ENCODE measurements around the gene STUM. TPM values are rescaled to one million over a fixed set of nuclear protein-coding genes. Genes with fewer than 3 reads are reported as not detected.

Gene STUM
- total RNA-seq, 2 experiments from 2014 or later, result not detected

- ChIA-PET POLR2A (no interaction called here), CTCF (interaction anchor here (0.6 kb wide), 1 partner anchor 13 kb away, joined by 3 read pairs; no protein-coding TSS in a partner anchor)
- Histone ChIP-seq H3K27me3 (ENCODE audit: control insufficient read depth in 1 of 2, insufficient read depth in 2 of 2, low read length in 2 of 2) (peaks cover 0 to 6% of the 10 kb centered on the region in 2 experiments), H3K9me3 (ENCODE audit: control insufficient read depth in 1 of 2, insufficient read depth in 1 of 2, low read length in 2 of 2) (peaks cover 0 to 4% of the 10 kb centered on the region in 2 experiments), H3K4me1 (ENCODE audit: insufficient read depth, low read length) (no peaks in the 10 kb centered on the region), H3K27ac (ENCODE audit: low read depth in 1 of 2, low read length in 2 of 2) (no peak overlapping the region), H3K36me3 (ENCODE audit: insufficient read depth, low read length) (no peaks in the 10 kb centered on the region), H3K4me3 (ENCODE audit: low read length) (no peak overlapping the region)
- DNase-seq (no peak), ATAC-seq (ENCODE audit: poor library complexity) (no peak)
- Mint-ChIP-seq H3K4me1 (ENCODE audit: low read depth) (no peaks in the 10 kb centered on the region), H3K36me3 (ENCODE audit: low read depth) (no peaks in the 10 kb centered on the region), H3K9me3 (no peaks in the 10 kb centered on the region), H3K4me3 (no peak overlapping the region), H3K27ac (no peak overlapping the region), H3K27me3 (no peaks in the 10 kb centered on the region)
- intact Hi-C loops (cut with DNase I, micrococcal nuclease), result no loop called here
- TF ChIP-seq, protein P1, sequence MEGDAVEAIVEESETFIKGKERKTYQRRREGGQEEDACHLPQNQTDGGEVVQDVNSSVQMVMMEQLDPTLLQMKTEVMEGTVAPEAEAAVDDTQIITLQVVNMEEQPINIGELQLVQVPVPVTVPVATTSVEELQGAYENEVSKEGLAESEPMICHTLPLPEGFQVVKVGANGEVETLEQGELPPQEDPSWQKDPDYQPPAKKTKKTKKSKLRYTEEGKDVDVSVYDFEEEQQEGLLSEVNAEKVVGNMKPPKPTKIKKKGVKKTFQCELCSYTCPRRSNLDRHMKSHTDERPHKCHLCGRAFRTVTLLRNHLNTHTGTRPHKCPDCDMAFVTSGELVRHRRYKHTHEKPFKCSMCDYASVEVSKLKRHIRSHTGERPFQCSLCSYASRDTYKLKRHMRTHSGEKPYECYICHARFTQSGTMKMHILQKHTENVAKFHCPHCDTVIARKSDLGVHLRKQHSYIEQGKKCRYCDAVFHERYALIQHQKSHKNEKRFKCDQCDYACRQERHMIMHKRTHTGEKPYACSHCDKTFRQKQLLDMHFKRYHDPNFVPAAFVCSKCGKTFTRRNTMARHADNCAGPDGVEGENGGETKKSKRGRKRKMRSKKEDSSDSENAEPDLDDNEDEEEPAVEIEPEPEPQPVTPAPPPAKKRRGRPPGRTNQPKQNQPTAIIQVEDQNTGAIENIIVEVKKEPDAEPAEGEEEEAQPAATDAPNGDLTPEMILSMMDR (IDR thresholded peaks at IDR 0.05), result no peak
Measured at GRCh38 chr1:226599636-226600238, 51.2 kb downstream of the STUM start.

DNA sequence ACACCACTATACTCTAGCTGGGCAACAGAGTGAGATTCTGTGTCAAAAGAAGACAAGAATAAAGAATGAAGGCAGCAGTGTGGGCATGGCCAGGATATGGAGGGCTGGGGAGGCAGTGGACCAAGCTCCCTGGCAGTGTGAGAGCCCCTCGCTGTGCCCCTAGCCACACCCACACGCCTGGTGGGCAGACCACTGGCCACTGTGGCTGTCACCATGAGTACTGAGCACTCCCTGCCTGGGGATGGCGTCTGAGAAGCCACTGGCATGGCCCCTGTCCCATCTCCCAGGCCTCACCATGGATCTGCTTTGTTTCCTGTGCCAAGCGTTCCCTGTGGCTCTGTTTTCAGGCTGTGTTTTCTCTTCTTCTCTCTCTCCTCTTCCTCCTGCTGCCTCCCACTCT, 51.7 kb downstream of the STUM start:
- ChIA-PET CTCF (no interaction called here), POLR2A (no interaction called here)
- Mint-ChIP-seq H3K27me3 (no peaks in the 10 kb centered on the region), H3K4me1 (ENCODE audit: low read depth) (no peaks in the 10 kb centered on the region), H3K36me3 (ENCODE audit: low read depth) (no peaks in the 10 kb centered on the region), H3K4me3 (no peak overlapping the region), H3K9me3 (no peaks in the 10 kb centered on the region), H3K27ac (no peak overlapping the region)
- no peak overlapping the region for H3K27ac ChIP-seq (ENCODE audit: low read depth in 1 of 2, low read length in 2 of 2)
- H3K9me3 ChIP-seq (ENCODE audit: control insufficient read depth in 1 of 2, insufficient read depth in 1 of 2, low read length in 2 of 2), result peaks cover 0 to 4% of the 10 kb centered on the region in 2 experiments
- intact Hi-C loops (cut with DNase I, micrococcal nuclease), result no loop called here
- no peaks in the 10 kb centered on the region for H3K36me3 ChIP-seq (ENCODE audit: insufficient read depth, low read length)
- TF ChIP-seq, protein P1 (IDR thresholded peaks at IDR 0.05), result no peak
- peaks cover 0 to 6% of the 10 kb centered on the region in 2 experiments for H3K27me3 ChIP-seq (ENCODE audit: control insufficient read depth in 1 of 2, insufficient read depth in 2 of 2, low read length in 2 of 2)
- no peak overlapping the region for H3K4me3 ChIP-seq (ENCODE audit: low read length)
- DNase-seq, result no peak
- no peaks in the 10 kb centered on the region for H3K4me1 ChIP-seq (ENCODE audit: insufficient read depth, low read length)
- ATAC-seq (ENCODE audit: poor library complexity), result no peak

DNA sequence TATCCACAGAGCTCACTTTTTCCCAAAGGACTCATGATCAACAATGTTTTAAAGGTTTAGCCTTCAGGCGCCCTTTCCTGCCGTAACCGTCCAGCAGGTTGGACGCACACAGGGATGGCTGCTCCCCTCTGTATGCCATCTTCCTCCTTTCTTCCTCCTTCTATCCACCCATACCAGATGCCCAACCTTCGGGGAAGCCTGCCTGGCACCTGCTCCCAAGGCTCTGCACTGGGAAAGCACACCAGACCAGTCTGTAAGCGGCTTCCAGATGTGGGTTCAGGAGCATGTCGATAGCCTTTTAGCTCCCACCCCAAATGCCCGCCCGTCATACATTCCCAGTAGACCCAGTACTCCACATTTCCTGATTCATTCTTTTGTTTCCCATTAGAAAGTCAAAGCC, 52.9 kb downstream of the STUM start:
- no peak overlapping the region for H3K27ac ChIP-seq (ENCODE audit: low read depth in 1 of 2, low read length in 2 of 2)
- Mint-ChIP-seq H3K27me3 (no peaks in the 10 kb centered on the region), H3K4me3 (no peak overlapping the region), H3K9me3 (no peaks in the 10 kb centered on the region), H3K4me1 (ENCODE audit: low read depth) (no peaks in the 10 kb centered on the region), H3K36me3 (ENCODE audit: low read depth) (no peaks in the 10 kb centered on the region), H3K27ac (no peak overlapping the region)
- DNase-seq, result no peak
- no peak overlapping the region for H3K4me3 ChIP-seq (ENCODE audit: low read length)
- ATAC-seq (ENCODE audit: poor library complexity), result no peak
- no peaks in the 10 kb centered on the region for H3K36me3 ChIP-seq (ENCODE audit: insufficient read depth, low read length)
- POLR2A ChIA-PET, result no interaction called here
- intact Hi-C loops (cut with DNase I, micrococcal nuclease), result no loop called here
- CTCF ChIA-PET, result no interaction called here
- no peaks in the 10 kb centered on the region for H3K4me1 ChIP-seq (ENCODE audit: insufficient read depth, low read length)
- TF ChIP-seq, protein P1 (IDR thresholded peaks at IDR 0.05), result no peak
- peaks cover 0 to 4% of the 10 kb centered on the region in 2 experiments for H3K9me3 ChIP-seq (ENCODE audit: control insufficient read depth in 1 of 2, insufficient read depth in 1 of 2, low read length in 2 of 2)
- peaks cover 0 to 2% of the 10 kb centered on the region in 2 experiments for H3K27me3 ChIP-seq (ENCODE audit: control insufficient read depth in 1 of 2, insufficient read depth in 2 of 2, low read length in 2 of 2)

Measured in CD4-positive, alpha-beta T cell (primary cell).